Measurements from ENCODE around the gene CCDC127.

GRCh38 chr5:160921-161802, 56.8 kb downstream of the CCDC127 start:
- TF ChIP-seq CTCF (IDR thresholded peaks at IDR 0.05; ENCODE audit: borderline replicate concordance, extremely low read depth, low read length, poor library complexity, severe bottlenecking): no peak
- no peak for TF ChIP-seq EZH2 (IDR thresholded peaks at IDR 0.05; ENCODE audit: borderline replicate concordance, low read depth, low read length, severe bottlenecking)
